Measurements from ENCODE around the gene MYL9.

The MYL9 gene

DNA sequence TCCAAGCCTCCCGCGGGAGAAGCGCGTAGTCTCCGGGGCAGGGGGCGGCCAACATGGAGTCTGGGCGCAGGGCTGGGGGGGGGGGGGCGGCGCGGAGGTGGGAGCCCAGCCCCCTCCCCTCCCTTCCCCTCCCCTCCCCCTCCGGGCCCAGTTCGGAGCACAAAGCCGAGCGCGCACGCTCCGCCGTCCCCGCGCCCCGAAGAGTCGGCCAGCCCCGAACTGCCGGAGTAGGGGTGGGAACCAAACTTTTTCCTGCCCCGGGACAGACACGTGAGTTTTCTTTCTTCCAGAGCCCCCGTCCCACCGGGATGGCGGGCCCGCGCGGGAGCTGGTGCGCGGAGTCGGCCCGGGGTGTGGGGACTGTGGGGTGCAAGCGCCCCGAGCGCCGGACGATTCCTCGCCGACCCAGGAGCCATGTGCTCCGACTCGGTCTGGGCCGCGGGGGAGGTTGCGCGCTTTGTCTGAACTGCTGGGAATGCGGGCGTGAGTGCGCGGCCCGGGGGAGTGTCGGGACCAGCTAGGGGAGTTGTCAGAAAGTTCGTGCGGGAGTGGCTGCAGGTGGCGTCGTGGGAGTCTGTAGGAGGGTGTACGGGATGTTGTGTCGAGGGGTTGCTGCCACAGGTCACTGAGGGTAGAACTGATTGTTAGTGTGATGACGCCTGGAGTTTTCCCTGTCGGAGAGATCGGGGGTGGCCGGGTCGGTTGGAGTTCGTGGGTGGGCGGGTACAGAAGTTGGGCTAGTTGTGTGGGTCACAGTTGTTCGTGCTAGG, 33.2 kb downstream of the MYL9 start:
- H3K4me3 ChIP-seq (ENCODE audit: control insufficient read depth, low read depth, low read length), result peak overlapping the region; percentile 83
- DNase-seq (ENCODE audit: low read depth), result no peak
- TF ChIP-seq, protein P1, sequence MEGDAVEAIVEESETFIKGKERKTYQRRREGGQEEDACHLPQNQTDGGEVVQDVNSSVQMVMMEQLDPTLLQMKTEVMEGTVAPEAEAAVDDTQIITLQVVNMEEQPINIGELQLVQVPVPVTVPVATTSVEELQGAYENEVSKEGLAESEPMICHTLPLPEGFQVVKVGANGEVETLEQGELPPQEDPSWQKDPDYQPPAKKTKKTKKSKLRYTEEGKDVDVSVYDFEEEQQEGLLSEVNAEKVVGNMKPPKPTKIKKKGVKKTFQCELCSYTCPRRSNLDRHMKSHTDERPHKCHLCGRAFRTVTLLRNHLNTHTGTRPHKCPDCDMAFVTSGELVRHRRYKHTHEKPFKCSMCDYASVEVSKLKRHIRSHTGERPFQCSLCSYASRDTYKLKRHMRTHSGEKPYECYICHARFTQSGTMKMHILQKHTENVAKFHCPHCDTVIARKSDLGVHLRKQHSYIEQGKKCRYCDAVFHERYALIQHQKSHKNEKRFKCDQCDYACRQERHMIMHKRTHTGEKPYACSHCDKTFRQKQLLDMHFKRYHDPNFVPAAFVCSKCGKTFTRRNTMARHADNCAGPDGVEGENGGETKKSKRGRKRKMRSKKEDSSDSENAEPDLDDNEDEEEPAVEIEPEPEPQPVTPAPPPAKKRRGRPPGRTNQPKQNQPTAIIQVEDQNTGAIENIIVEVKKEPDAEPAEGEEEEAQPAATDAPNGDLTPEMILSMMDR (IDR thresholded peaks at IDR 0.05; ENCODE audit: control insufficient read depth, insufficient read depth, low read depth, low read length, missing control alignments), result no peak

DNA sequence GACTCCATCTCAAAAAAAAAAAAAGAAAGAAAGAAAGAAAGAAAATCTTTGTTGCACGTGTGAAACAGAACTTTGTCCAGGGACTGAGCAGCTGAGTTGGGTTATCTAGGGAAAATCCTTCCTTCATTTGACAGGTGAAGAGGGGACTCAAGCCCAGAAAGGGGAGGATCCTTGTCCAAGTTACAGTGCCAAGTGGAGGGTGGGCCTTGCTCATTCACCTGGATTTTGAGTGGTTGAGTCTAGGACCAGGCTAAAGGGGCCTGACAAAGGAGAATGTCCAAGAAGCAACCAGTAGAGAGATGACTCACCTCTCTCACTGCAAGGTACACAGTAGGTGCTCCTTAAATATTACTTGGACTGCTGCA, 34.7 kb downstream of the MYL9 start:
- DNase-seq (ENCODE audit: low read depth), result no peak
- TF ChIP-seq, protein P1 (IDR thresholded peaks at IDR 0.05; ENCODE audit: control insufficient read depth, insufficient read depth, low read depth, low read length, missing control alignments), result no peak
- H3K4me3 ChIP-seq (ENCODE audit: control insufficient read depth, low read depth, low read length), result no peak overlapping the region

DNA sequence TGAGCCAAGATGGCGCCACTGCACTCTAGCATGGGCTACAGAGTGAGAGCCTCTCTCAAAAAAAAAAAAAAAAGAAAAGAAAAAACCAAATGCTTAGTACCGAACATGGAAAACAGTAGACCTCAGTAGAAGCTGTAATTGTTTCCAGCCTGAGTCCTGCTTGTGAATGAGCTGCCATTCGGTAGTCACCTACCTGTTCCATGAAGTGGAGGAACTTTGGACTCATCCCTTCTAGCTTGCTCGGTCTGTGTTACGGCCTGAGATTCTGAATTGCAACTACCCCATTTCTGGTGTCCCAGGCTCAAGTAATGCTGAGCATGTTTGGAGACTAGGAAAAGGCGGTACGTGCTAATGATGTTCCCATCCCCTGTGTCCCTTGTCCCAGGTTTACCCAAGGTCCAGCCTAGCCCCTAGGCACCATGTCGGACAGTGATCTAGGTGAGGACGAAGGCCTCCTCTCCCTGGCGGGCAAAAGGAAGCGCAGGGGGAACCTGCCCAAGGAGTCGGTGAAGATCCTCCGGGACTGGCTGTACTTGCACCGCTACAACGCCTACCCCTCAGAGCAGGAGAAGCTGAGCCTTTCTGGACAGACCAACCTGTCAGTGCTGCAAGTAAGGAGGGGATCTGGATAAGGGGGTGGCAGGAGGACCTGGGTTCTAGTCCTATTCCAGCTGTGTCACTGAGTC, 37.2 kb downstream of the MYL9 start:
- no peak for DNase-seq (ENCODE audit: low read depth)
- no peak overlapping the region for H3K4me3 ChIP-seq (ENCODE audit: control insufficient read depth, low read depth, low read length)
- TF ChIP-seq, protein P1 (IDR thresholded peaks at IDR 0.05; ENCODE audit: control insufficient read depth, insufficient read depth, low read depth, low read length, missing control alignments), result no peak

DNA sequence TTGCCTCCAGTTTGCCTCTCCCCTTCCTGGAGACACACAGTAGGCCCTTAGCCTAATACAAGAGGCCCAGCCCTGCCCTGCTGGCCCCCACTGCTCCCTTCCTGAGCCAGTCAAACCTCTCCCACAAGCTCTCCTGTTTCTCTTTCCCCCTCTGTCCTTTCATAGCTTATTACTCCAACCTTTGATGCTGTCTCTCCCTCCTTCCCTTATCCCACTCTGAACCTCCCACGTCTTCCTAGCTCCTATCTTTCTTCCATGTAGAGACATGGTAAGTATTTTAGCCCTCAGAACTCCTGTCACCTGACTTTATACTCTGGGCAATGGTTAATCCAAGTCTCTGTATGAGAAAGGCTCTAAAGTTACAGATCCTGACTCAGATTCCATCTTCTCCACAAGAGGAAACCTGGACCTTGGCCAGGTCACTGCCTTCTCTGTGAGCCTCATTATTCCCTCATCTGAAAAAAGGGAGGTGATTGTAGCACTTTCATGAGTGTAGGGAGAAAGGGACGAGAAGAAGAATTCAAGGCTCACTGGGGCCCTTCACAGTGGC, 38.8 kb downstream of the MYL9 start:
- TF ChIP-seq, protein P1 (IDR thresholded peaks at IDR 0.05; ENCODE audit: control insufficient read depth, insufficient read depth, low read depth, low read length, missing control alignments), result no peak
- no peak for DNase-seq (ENCODE audit: low read depth)
- no peak overlapping the region for H3K4me3 ChIP-seq (ENCODE audit: control insufficient read depth, low read depth, low read length)

DNA sequence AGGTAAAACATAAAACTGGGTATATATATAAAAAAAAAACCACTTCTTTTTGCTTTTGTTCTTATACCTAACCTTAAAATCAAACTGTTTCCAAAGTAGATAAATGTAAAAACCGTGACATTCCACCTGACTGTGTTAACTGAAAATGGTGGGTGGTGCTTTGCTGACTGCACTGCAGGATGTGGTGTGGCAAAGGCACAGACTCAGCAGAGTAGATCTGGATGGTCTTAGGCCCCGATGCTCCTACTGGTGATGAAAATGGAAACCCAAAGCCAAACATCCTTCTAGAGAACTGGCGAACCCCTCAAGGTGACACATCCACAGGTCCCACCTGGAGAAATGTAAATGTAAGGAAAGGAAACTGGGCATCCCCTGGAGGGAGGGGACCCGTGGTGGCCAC, 41.0 kb downstream of the MYL9 start:
- TF ChIP-seq, protein P1 (IDR thresholded peaks at IDR 0.05; ENCODE audit: control insufficient read depth, insufficient read depth, low read depth, low read length, missing control alignments), result no peak
- DNase-seq (ENCODE audit: low read depth), result no peak
- H3K4me3 ChIP-seq (ENCODE audit: control insufficient read depth, low read depth, low read length), result no peak overlapping the region

DNA sequence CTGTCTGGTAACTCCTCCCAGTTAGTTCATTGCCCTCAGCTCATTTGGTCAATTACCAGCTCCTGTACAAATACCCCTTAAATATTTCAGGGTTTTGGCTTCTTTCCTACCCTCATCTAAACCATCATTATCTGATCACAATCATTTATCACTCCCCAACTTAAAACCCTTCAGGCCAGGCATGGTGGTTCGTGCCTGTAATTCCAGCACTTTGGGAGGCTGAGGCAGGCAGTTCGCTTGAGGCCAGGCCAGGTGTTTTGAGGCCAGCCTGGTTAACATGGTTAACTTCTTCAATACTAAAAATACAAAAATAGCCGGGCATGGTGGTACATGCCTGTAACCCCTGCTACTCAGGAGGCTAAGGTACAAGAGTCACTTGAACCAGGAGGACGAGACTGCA, 41.5 kb downstream of the MYL9 start:
- TF ChIP-seq, protein P1 (IDR thresholded peaks at IDR 0.05; ENCODE audit: control insufficient read depth, insufficient read depth, low read depth, low read length, missing control alignments), result no peak
- no peak overlapping the region for H3K4me3 ChIP-seq (ENCODE audit: control insufficient read depth, low read depth, low read length)
- no peak for DNase-seq (ENCODE audit: low read depth)
